ENCODE measurements around the gene SOWAHA.
"Not testable (repeated sequence)": the region's sequence is repeated elsewhere in the genome, so short reads cannot be mapped to it uniquely, and the experiment has no call there.

Gene SOWAHA

DNA sequence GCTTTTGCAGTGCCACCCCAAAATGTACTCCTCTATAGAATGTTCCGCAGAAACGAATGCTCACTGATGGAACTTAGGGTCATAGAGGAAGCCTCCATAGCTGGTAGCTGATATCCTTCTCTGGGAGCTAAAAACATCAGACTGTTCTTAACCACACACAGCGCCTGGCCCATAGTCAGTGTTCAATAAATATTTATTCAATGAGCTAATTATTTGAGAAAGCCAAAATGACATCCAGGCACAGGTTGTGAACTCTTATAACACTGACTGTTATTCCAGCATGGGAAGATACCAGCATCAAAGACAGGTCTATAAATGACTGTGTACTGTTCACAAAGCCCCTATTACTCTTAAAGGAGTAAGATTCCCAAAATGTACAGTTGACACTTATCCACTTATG is 40.2 kb downstream of the SOWAHA start:
- no peak for DNase-seq (ENCODE audit: low read depth, low spot score)

DNA sequence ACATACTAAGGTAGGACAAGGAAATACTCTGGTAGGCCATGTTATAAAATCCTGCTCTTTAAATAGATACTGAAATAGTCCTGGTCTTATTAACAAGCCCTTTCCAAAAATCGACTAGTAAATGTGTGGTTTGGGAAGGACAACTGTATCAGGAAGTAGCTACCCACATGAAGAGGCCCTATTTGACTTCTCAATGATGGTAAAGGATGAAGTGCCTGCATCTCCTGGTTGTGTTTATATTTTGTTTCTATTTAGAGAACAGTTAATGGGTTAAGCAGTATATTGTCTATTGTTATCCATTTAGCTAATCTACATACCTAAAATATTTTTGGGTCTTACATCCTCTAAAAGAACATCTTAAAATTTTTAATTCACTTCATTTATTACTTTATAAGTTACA is 40.7 kb downstream of the SOWAHA start:
- DNase-seq (ENCODE audit: low read depth, low spot score), result no peak

DNA sequence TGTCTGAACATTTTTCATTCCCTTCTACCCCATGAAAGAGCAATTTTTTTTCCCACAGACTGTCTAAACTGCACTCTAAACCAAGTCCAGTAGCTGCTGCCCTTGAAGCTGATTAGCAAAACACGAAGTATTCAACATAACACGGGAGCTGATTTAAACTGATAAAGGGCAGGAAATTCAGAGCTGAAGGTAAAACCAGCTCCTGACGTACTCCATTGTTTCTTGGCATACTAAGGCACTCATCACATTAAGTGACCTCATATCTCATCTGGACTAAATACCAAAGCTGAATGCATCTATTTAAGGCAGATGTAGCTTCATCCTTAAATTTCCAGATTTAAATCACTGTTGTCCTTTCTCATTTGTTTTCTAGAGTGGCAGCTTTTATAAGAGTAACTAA is 41.2 kb downstream of the SOWAHA start:
- no peak for DNase-seq (ENCODE audit: low read depth, low spot score)

DNA sequence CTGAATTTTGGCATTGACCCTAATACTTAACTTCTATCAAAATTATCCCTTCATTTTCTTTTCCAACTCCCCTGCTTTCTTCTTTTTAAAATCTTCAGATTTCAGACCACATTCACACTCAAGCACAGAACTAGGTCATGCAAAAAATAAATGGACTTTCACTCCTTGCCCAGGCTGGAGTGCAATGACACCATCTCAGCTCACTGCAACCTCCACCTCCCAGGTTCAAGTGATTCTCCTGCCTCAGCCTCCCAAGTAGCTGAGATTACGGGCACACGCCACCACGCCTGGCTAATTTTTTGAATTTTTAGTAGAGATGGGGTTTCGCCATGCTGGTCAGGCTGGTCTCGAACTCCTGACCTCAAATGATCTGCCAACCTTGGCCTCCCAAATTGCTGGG is 41.9 kb downstream of the SOWAHA start:
- not testable (repeated sequence) for DNase-seq (ENCODE audit: low read depth, low spot score)

GRCh38 chr5:132856011-132856410 is 42.9 kb downstream of the SOWAHA start:
- no peak for DNase-seq (ENCODE audit: low read depth, low spot score)

- no peak for DNase-seq (ENCODE audit: low read depth, low spot score)
These were observed 46.9 kb downstream of the SOWAHA start for GRCh38 chr5:132859889-132860437.

- DNase-seq (ENCODE audit: low read depth, low spot score), result no peak
These were observed 47.6 kb downstream of the SOWAHA start for GRCh38 chr5:132860742-132861141.

DNA sequence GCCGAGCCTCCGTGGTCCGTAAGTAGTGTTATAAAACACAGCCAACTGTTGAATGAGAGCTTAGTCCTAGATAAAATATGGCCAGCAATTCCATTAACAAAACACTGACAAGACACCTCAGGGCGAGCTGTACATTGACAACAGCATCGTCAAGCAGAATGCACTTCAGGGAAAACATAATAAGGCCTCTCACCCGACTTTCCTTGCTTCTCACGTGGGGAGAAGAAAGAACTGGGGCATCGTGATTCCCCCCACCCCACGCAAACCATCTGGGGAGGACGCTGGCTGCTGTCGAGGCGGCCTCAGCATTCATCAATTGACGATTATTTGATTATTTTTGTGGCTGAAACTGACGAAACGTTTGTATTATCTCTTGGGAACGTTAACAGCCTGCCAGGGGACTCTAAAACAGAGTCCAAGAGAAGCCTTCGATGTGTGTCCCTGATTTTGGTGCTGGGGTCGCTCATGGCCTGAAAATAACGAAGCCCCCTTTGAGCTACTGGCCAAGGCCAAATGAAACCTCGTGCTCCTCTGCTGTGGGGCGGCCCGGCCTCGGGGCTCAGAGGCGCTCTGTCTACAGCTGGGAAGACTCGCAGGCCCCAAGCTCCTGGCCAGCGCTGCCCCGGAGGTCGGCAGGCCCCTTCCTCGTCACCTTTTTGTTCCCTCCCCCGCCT is 52.7 kb downstream of the SOWAHA start:
- DNase-seq (ENCODE audit: low read depth, low spot score), result no peak
